WTC11 (cell line): Measurements from ENCODE around the gene FARSA. TPM values are rescaled to one million over a fixed set of nuclear protein-coding genes. Genes with fewer than 3 reads are reported as not detected.
A peak's percentile ranks its signal among the peaks of the same experiment; 100 is the strongest.

ENCODE experiments used
- AR ChIP-seq: fragments of 250-450 bp; sonication (Bioruptor Pico); IDR thresholded peaks from 2 replicates; pipeline ENCODE4 v1.9.0; 2021; ENCODE audit warnings: mild to moderate bottlenecking
- ARID4B ChIP-seq: sonication (generic); formaldehyde crosslinking; IDR thresholded peaks from 2 replicates; pipeline ENCODE4 v1.8.0; 2023; ENCODE audit warnings: missing genetic modification reagents, mild to moderate bottlenecking, borderline replicate concordance
- ATF1 ChIP-seq: sonication (generic); formaldehyde crosslinking; IDR thresholded peaks from 2 replicates; pipeline ENCODE4 v1.8.1; 2023; ENCODE audit warnings: mild to moderate bottlenecking, moderate library complexity, missing genetic modification reagents
- CBFB ChIP-seq: sonication (generic); formaldehyde crosslinking; IDR thresholded peaks from 2 replicates; pipeline ENCODE4 v1.8.1; 2022; ENCODE audit warnings: mild to moderate bottlenecking, low read depth, missing genetic modification reagents
- CREM ChIP-seq: sonication (generic); formaldehyde crosslinking; IDR thresholded peaks from 2 replicates; pipeline ENCODE4 v1.8.1; 2022; ENCODE audit warnings: mild to moderate bottlenecking, missing genetic modification reagents, moderate library complexity
- ERG ChIP-seq: fragments of 250-450 bp; sonication (Bioruptor Pico); IDR thresholded peaks from 2 replicates; pipeline ENCODE4 v1.8.0; 2021; ENCODE audit warnings: mild to moderate bottlenecking
- FOXJ3 ChIP-seq: sonication (generic); formaldehyde crosslinking; IDR thresholded peaks from 2 replicates; pipeline ENCODE4 v1.9.0; 2021; ENCODE audit warnings: missing genetic modification reagents, mild to moderate bottlenecking, borderline replicate concordance
- FOXP1 ChIP-seq: sonication (generic); formaldehyde crosslinking; IDR thresholded peaks from 2 replicates; pipeline ENCODE4 v1.8.0; 2022; ENCODE audit warnings: missing genetic modification reagents, mild to moderate bottlenecking, moderate library complexity, borderline replicate concordance
- FOXP4 ChIP-seq: sonication (generic); formaldehyde crosslinking; IDR thresholded peaks from 2 replicates; pipeline ENCODE4 v1.8.0; 2022; ENCODE audit warnings: mild to moderate bottlenecking, missing genetic modification reagents
- GABPB1 ChIP-seq: sonication (generic); formaldehyde crosslinking; IDR thresholded peaks from 2 replicates; pipeline ENCODE4 v1.8.1; 2023; ENCODE audit warnings: mild to moderate bottlenecking, missing genetic modification reagents
- HMGA2 ChIP-seq: fragments of 250-450 bp; sonication (Bioruptor Pico); IDR thresholded peaks from 2 replicates; pipeline ENCODE4 v1.4.0; 2021; ENCODE audit warnings: mild to moderate bottlenecking, moderate library complexity
- MAX ChIP-seq: sonication (generic); formaldehyde crosslinking; IDR thresholded peaks from 2 replicates; pipeline ENCODE4 v1.8.0; 2022; ENCODE audit warnings: mild to moderate bottlenecking, missing genetic modification reagents
- NFYB ChIP-seq: sonication (generic); formaldehyde crosslinking; conservative IDR thresholded peaks from 2 replicates; pipeline ENCODE4 v1.8.0; 2022; ENCODE audit warnings: low read depth, missing genetic modification reagents
- PREB ChIP-seq: sonication (generic); formaldehyde crosslinking; IDR thresholded peaks from 2 replicates; pipeline ENCODE4 v1.8.1; 2022; ENCODE audit warnings: mild to moderate bottlenecking, missing genetic modification reagents, moderate library complexity, borderline replicate concordance
- SMAD3 ChIP-seq: sonication (generic); formaldehyde crosslinking; IDR thresholded peaks from 2 replicates; pipeline ENCODE4 v1.8.0; 2022; ENCODE audit warnings: missing genetic modification reagents, mild to moderate bottlenecking, borderline replicate concordance
- SMAD4 ChIP-seq: sonication (generic); formaldehyde crosslinking; IDR thresholded peaks from 2 replicates; pipeline ENCODE4 v1.8.0; 2022; ENCODE audit warnings: mild to moderate bottlenecking, missing genetic modification reagents
- USF1 ChIP-seq: sonication (generic); formaldehyde crosslinking; IDR thresholded peaks from 2 replicates; pipeline ENCODE4 v1.8.0; 2022; ENCODE audit warnings: mild to moderate bottlenecking, missing genetic modification reagents
- ZBTB21 ChIP-seq: sonication (generic); formaldehyde crosslinking; IDR thresholded peaks from 2 replicates; pipeline ENCODE4 v1.8.1; 2023; ENCODE audit warnings: mild to moderate bottlenecking, missing genetic modification reagents, borderline replicate concordance
- ZNF232 ChIP-seq: sonication (generic); formaldehyde crosslinking; IDR thresholded peaks from 2 replicates; pipeline ENCODE4 v1.8.0; 2022; ENCODE audit warnings: mild to moderate bottlenecking, missing genetic modification reagents
- ZNF263 ChIP-seq: sonication (generic); formaldehyde crosslinking; IDR thresholded peaks from 2 replicates; pipeline ENCODE4 v1.8.1; 2022; ENCODE audit warnings: low read depth, mild to moderate bottlenecking, moderate library complexity, missing genetic modification reagents
- ZNF425 ChIP-seq: fragments of 250-450 bp; sonication (Bioruptor Pico); conservative IDR thresholded peaks from 2 replicates; pipeline ENCODE4 v1.9.0; 2021; ENCODE audit warnings: mild to moderate bottlenecking
- total RNA-seq: library from RNA; stranded (reverse); gene quantifications from 3 replicates; pipeline ENCODE4 v1.2.3, GENCODE V29; 2021

Gene FARSA
- total RNA-seq, 1 experiment from 2014 or later: 108 TPM

- peak; percentile 91 for TF ChIP-seq ARID4B (CRISPR knock-in tag)
- no peak for TF ChIP-seq FOXP1 (CRISPR knock-in tag)
- peak; percentile 52; the same call in 1 of the 2 replicates for TF ChIP-seq GABPB1 (CRISPR knock-in tag)
- no peak for TF ChIP-seq AR (CRISPR knock-in tag)
- TF ChIP-seq ERG: no peak
- peak; percentile 94 for TF ChIP-seq MAX (CRISPR knock-in tag)
- TF ChIP-seq NFYB: peak; percentile 71
- TF ChIP-seq ZBTB21 (CRISPR knock-in tag): peak; percentile 60; the same call in 1 of the 2 replicates
- TF ChIP-seq FOXP4 (CRISPR knock-in tag): peak; percentile 74; the same call in 1 of the 2 replicates
- no peak for TF ChIP-seq ZNF263 (CRISPR knock-in tag)
- no peak for TF ChIP-seq CBFB (CRISPR knock-in tag)
- TF ChIP-seq PREB (CRISPR knock-in tag): no peak
- peak; percentile 58; the same call in 1 of the 2 replicates for TF ChIP-seq USF1 (CRISPR knock-in tag)
- peak; percentile 95 for TF ChIP-seq CREM (CRISPR knock-in tag)
- TF ChIP-seq FOXJ3: no peak
- TF ChIP-seq SMAD3: no peak
- no peak; the same call in 1 of the 2 replicates for TF ChIP-seq ATF1 (CRISPR knock-in tag)
- TF ChIP-seq ZNF232 (CRISPR knock-in tag): 0 out of 2 replicates have a peak, but pooled peaks have one; percentile 27
- no peak for TF ChIP-seq ZNF425 (CRISPR knock-in tag)
- TF ChIP-seq SMAD4 (CRISPR knock-in tag): no peak
- no peak for TF ChIP-seq HMGA2
These were observed 42.5 kb downstream of the FARSA start, which contains the start of gene GCDH (continued) for GRCh38 chr19:12890787-12891552.
